ENCODE data around the gene MIPOL1.

MIPOL1 gene

DNA sequence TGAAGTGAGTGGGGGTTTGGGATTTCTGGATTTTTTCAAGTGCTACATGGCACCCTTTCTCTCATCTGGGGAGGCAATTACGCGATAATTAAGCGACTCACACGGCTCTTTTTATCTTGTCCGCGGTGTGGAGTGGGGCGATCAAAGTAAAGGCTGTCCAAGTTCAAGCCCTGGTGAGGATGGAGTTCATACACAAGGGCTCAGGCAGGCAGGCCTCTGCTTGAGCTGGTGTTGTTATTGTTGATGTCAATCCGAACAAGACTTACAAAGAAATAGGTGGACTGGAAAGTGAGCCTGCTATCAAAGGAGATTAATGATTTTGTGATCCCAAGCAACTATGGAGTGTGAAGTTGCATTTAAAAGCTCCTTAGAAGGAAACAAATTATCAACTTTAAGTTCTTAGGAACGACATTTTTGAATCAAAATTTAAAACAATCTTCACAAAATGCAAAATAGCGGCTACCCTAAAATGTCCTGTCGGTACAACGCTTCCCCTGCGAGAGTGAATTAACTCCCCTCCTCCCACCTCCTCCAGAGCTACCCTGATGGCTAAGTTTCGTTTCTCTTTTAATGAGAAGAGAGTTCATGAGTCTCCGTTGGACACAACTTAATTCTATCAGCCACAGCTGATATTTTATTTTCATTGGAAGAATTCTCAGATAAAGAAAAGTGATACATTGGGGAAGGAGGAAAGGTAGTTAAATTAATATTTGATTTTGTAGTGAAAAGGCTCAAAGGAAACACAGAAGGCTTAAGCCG lies 391.4 kb downstream of the MIPOL1 start:
- TF ChIP-seq, protein P1, sequence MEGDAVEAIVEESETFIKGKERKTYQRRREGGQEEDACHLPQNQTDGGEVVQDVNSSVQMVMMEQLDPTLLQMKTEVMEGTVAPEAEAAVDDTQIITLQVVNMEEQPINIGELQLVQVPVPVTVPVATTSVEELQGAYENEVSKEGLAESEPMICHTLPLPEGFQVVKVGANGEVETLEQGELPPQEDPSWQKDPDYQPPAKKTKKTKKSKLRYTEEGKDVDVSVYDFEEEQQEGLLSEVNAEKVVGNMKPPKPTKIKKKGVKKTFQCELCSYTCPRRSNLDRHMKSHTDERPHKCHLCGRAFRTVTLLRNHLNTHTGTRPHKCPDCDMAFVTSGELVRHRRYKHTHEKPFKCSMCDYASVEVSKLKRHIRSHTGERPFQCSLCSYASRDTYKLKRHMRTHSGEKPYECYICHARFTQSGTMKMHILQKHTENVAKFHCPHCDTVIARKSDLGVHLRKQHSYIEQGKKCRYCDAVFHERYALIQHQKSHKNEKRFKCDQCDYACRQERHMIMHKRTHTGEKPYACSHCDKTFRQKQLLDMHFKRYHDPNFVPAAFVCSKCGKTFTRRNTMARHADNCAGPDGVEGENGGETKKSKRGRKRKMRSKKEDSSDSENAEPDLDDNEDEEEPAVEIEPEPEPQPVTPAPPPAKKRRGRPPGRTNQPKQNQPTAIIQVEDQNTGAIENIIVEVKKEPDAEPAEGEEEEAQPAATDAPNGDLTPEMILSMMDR (IDR thresholded peaks at IDR 0.05; ENCODE audit: low read depth, low read length) = no peak
- TF ChIP-seq POLR2A (IDR thresholded peaks at IDR 0.05; ENCODE audit: extremely low read depth, insufficient read length) (no peak), MYC (IDR thresholded peaks at IDR 0.05; ENCODE audit: low read depth, low read length) (no peak)
- TF ChIP-seq, protein P2, sequence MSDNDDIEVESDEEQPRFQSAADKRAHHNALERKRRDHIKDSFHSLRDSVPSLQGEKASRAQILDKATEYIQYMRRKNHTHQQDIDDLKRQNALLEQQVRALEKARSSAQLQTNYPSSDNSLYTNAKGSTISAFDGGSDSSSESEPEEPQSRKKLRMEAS (IDR thresholded peaks at IDR 0.05; ENCODE audit: low read depth, low read length) = no peak
- no peak overlapping the region for H3K4me3 ChIP-seq (ENCODE audit: low read depth, low read length)
- no peak for DNase-seq (ENCODE audit: low read depth)

DNA sequence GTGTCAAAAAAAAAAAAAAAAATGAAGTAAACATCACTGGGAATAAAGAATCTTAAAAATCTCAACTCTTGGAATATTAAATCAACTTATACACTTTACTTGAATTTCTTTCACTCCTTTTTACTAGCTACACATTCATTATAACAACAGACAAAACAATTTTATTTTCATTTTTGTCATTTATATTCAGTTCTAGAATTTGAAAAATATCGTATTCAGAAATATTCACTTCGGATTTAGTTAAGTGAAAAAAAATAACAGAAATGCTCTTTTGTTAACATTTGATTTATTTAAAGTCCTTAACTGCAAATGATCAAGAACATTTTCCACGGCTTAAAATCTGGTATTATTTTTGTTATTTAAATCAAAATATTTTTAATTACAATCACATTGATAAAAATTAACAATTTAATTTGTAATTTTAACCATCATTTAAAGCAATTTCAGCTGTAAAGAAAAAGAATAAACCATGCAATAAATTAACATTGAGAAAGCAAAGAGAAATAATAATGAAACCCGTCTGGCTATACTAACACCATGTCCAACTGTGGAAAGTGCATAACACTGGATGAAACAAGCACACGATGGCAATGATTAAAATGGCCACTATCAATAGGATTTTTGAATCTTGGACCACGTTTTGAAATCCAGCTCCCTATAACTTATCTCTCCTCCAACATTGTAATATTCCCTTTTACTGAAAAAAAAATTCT lies 392.1 kb downstream of the MIPOL1 start:
- DNase-seq (ENCODE audit: low read depth) = no peak
- no peak overlapping the region for H3K4me3 ChIP-seq (ENCODE audit: low read depth, low read length)

DNA sequence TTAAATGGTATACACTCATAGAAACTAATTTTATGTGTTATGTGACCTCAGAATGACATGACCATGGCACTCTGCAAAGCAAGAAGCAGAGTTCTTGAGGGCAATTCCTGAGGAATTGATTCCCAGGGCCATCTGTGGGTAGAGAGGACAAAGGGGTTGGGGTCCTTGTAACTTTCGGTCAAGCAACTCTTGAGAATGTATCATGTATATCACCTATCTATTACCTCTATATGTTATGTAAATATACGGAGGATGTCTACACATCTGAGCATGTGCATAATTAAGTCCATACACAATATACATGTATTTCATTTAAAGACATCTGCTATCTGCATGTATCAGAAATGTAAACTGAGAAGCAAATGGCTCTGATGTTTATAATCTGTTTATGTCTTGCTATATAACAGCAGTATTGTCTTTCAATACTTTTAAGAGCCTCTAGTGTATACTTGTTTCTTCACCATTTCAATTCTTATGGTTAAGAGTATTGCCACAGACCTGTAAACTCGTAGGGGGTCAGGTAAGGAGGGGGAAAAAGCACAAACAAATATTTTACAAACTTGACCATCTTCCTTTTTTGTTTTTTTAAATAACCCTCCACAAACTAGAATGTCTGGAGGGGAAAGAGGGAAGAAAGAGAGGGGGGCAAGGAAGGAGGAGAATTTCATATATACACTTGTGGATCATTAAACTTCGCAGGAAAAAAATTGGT lies 392.8 kb downstream of the MIPOL1 start:
- H3K4me3 ChIP-seq (ENCODE audit: low read depth, low read length) = no peak overlapping the region
- TF ChIP-seq MYC (IDR thresholded peaks at IDR 0.05; ENCODE audit: low read depth, low read length) (no peak), POLR2A (IDR thresholded peaks at IDR 0.05; ENCODE audit: extremely low read depth, insufficient read length) (no peak)
- TF ChIP-seq, protein P2 (IDR thresholded peaks at IDR 0.05; ENCODE audit: low read depth, low read length) = no peak
- TF ChIP-seq, protein P1 (IDR thresholded peaks at IDR 0.05; ENCODE audit: low read depth, low read length) = no peak
- no peak for DNase-seq (ENCODE audit: low read depth)

More for the DNA sequence above, 392.1 kb downstream of the MIPOL1 start:
- TF ChIP-seq, protein P2 (IDR thresholded peaks at IDR 0.05; ENCODE audit: low read depth, low read length) = no peak
- TF ChIP-seq POLR2A (IDR thresholded peaks at IDR 0.05; ENCODE audit: extremely low read depth, insufficient read length) (no peak), MYC (IDR thresholded peaks at IDR 0.05; ENCODE audit: low read depth, low read length) (no peak)
- TF ChIP-seq, protein P1 (IDR thresholded peaks at IDR 0.05; ENCODE audit: low read depth, low read length) = no peak

GRCh38 chr14:37591311-37591940 lies 393.7 kb downstream of the MIPOL1 start:
- no peak overlapping the region for H3K4me3 ChIP-seq (ENCODE audit: low read depth, low read length)
- TF ChIP-seq MYC (IDR thresholded peaks at IDR 0.05; ENCODE audit: low read depth, low read length) (no peak), POLR2A (IDR thresholded peaks at IDR 0.05; ENCODE audit: extremely low read depth, insufficient read length) (no peak)
- TF ChIP-seq, protein P1 (IDR thresholded peaks at IDR 0.05; ENCODE audit: low read depth, low read length) = no peak
- TF ChIP-seq, protein P2 (IDR thresholded peaks at IDR 0.05; ENCODE audit: low read depth, low read length) = no peak
- DNase-seq (ENCODE audit: low read depth) = no peak

DNA sequence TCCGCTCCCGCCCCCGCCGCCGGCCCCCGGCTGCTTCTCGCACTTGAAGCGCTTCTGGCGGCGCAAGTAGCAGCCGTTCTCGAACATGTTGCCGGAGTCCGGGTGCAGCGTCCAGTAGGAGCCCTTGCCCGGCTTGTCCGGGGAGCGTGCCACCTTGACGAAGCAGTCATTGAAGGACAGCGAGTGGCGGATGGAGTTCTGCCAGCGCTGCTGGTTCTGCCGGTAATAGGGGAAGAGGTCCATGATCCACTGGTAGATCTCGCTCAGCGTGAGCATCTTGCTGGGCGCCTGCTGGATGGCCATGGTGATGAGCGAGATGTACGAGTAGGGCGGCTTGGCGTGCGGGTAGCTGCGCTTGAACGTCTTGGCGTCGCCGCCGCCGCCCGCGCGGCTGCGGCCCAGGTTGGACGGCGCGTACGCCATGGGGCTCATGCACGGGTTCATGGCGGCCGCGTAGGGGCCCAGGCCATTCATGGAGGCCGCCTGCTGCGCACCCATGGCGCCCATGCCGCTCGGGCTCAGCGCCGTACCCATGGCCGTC lies 394.3 kb downstream of the MIPOL1 start:
- TF ChIP-seq, protein P1 (IDR thresholded peaks at IDR 0.05; ENCODE audit: low read depth, low read length) = no peak
- no peak for TF ChIP-seq MYC (IDR thresholded peaks at IDR 0.05; ENCODE audit: low read depth, low read length)
- TF ChIP-seq POLR2A (IDR thresholded peaks at IDR 0.05; ENCODE audit: extremely low read depth, insufficient read length) = no peak
- TF ChIP-seq, protein P2 (IDR thresholded peaks at IDR 0.05; ENCODE audit: low read depth, low read length) = no peak
- no peak overlapping the region for H3K4me3 ChIP-seq (ENCODE audit: low read depth, low read length)
- DNase-seq (ENCODE audit: low read depth) = no peak
